WTC11 (cell line): ENCODE data around the gene ARHGAP21. TPM values are rescaled to one million over a fixed set of nuclear protein-coding genes. Genes with fewer than 3 reads are reported as not detected.
A peak's percentile ranks its signal among the peaks of the same experiment; 100 is the strongest.

Experiments used
- ATAC-seq: fragments of 200-7000 bp; cut with Tn5 transposase; 2 replicates; pipeline ENCODE4 v1.10.0; 2021; ENCODE audit warnings: mild to moderate bottlenecking, moderate library complexity
- CTCF ChIA-PET: fragments of 300-600 bp; sonication (Branson Sonifier 250); formaldehyde crosslinking; loops from one replicate; lab custom pipeline; 2021; ENCODE audit warnings: antibody characterized with exemption; lab: Charles Lee
- POLR2A ChIA-PET: fragments of 350-600 bp; sonication (Branson Sonifier 250); formaldehyde crosslinking; loops from one replicate; lab custom pipeline; 2021; ENCODE audit warnings: antibody characterized with exemption; lab: Charles Lee
- DNase-seq: peaks from one replicate; pipeline ENCODE4 v3.0.0; 2021; ENCODE audit warnings: low spot score
- H3K27ac Mint-ChIP-seq: 2 replicates; pipeline ENCODE4 v1.8.0; 2021; ENCODE audit warnings: mixed read lengths
- H3K27me3 Mint-ChIP-seq: 2 replicates; pipeline ENCODE4 v1.8.0; 2021; ENCODE audit warnings: low read depth, mild to moderate bottlenecking, moderate library complexity, mixed read lengths
- H3K36me3 Mint-ChIP-seq: 2 replicates; pipeline ENCODE4 v1.8.0; 2021; ENCODE audit warnings: mixed read lengths
- H3K4me1 Mint-ChIP-seq: 2 replicates; pipeline ENCODE4 v1.8.0; 2022; ENCODE audit warnings: mixed read lengths
- H3K4me3 Mint-ChIP-seq: 2 replicates; pipeline ENCODE4 v1.8.0; 2021; ENCODE audit warnings: mild to moderate bottlenecking, moderate library complexity, mixed read lengths
- H3K9me3 Mint-ChIP-seq: 2 replicates; pipeline ENCODE4 v1.8.0; 2021; ENCODE audit warnings: mixed read lengths
- CREM ChIP-seq: sonication (generic); formaldehyde crosslinking; IDR thresholded peaks from 2 replicates; pipeline ENCODE4 v1.8.1; 2022; ENCODE audit warnings: mild to moderate bottlenecking, missing genetic modification reagents, moderate library complexity
- ETV6 ChIP-seq: sonication (generic); formaldehyde crosslinking; IDR thresholded peaks from 2 replicates; pipeline ENCODE4 v1.8.1; 2022; ENCODE audit warnings: mild to moderate bottlenecking, missing genetic modification reagents
- FOXP1 ChIP-seq: sonication (generic); formaldehyde crosslinking; IDR thresholded peaks from 2 replicates; pipeline ENCODE4 v1.8.0; 2022; ENCODE audit warnings: missing genetic modification reagents, mild to moderate bottlenecking, moderate library complexity, borderline replicate concordance
- IRF2 ChIP-seq: sonication (generic); formaldehyde crosslinking; IDR thresholded peaks from 2 replicates; pipeline ENCODE4 v1.8.0; 2022; ENCODE audit warnings: low read depth, missing genetic modification reagents, borderline replicate concordance
- JUN ChIP-seq: sonication (generic); formaldehyde crosslinking; IDR thresholded peaks from 2 replicates; pipeline ENCODE4 v1.8.0; 2023; ENCODE audit warnings: mild to moderate bottlenecking, missing genetic modification reagents
- NR2C2 ChIP-seq: sonication (generic); formaldehyde crosslinking; IDR thresholded peaks from 2 replicates; pipeline ENCODE4 v1.8.0; 2022; ENCODE audit warnings: mild to moderate bottlenecking, missing genetic modification reagents
- ZNF121 ChIP-seq: sonication (generic); formaldehyde crosslinking; IDR thresholded peaks from 2 replicates; pipeline ENCODE4 v1.8.0; 2023; ENCODE audit warnings: missing genetic modification reagents
- ZNF138 ChIP-seq: sonication (generic); formaldehyde crosslinking; conservative IDR thresholded peaks from 2 replicates; pipeline ENCODE4 v1.8.1; 2022; ENCODE audit warnings: mild to moderate bottlenecking, moderate library complexity, missing genetic modification reagents
- total RNA-seq: library from RNA; stranded (reverse); gene quantifications from 3 replicates; pipeline ENCODE4 v1.2.3, GENCODE V29; 2021
- TF ChIP-seq, protein P1 (sequence below): sonication (generic); formaldehyde crosslinking; IDR thresholded peaks from 2 replicates; pipeline ENCODE4 v1.8.1; 2022; ENCODE audit warnings: mild to moderate bottlenecking, missing genetic modification reagents, moderate library complexity, borderline replicate concordance
- TF ChIP-seq, protein P2 (sequence below): sonication (generic); formaldehyde crosslinking; IDR thresholded peaks from 2 replicates; pipeline ENCODE4 v1.8.0; 2023; ENCODE audit warnings: missing genetic modification reagents
- TF ChIP-seq, protein P3 (sequence below): fragments of 250-450 bp; sonication (Bioruptor Pico); conservative IDR thresholded peaks from 2 replicates; pipeline ENCODE4 v1.9.0; 2021; ENCODE audit warnings: mild to moderate bottlenecking
- TF ChIP-seq, protein P4 (sequence below): fragments of 200-600 bp; IDR thresholded peaks from 2 replicates; pipeline ENCODE4 v1.8.0; 2022; ENCODE audit warnings: antibody characterized with exemption
- TF ChIP-seq, protein P5 (sequence below): fragments of 250-450 bp; sonication (Bioruptor Pico); IDR thresholded peaks from 2 replicates; pipeline ENCODE4 v1.8.0; 2021; ENCODE audit warnings: mild to moderate bottlenecking
- TF ChIP-seq, protein P6 (sequence below): sonication (generic); formaldehyde crosslinking; conservative IDR thresholded peaks from 2 replicates; pipeline ENCODE4 v1.8.1; 2023; ENCODE audit warnings: mild to moderate bottlenecking, low read depth, missing genetic modification reagents, moderate library complexity
- TF ChIP-seq, protein P7 (sequence below): sonication (generic); formaldehyde crosslinking; IDR thresholded peaks from 2 replicates; pipeline ENCODE4 v1.8.1; 2022; ENCODE audit warnings: low read depth, missing genetic modification reagents, borderline replicate concordance

Gene ARHGAP21
- total RNA-seq, 1 experiment from 2014 or later: 33.8 TPM

DNA sequence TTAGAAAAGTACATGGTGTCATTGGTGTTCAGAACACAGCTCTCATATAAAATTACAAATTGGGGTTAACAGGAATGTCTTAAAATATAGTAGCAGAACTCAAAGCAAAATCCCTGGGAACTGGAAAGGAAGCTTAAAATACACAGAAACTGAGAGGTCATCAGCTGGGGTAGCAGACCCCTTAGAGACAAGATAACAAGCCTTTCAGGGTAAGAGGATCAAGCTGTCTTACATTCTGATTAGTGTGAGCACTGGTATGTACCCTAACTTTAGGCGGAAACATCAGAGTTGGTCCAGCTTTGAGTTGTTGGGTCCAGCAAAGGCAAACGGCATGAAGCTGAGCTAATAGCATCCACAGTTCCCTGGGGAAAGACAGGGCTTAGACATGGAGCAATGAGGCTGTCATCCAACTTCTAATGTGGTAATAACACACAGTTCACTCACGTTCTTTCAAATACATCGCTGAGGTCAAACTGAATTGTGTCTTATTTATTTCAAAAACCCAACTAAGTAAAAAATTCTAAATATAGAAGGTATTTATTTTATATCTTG lies 32.6 kb downstream of the ARHGAP21 start (continued):
- TF ChIP-seq, protein P1, sequence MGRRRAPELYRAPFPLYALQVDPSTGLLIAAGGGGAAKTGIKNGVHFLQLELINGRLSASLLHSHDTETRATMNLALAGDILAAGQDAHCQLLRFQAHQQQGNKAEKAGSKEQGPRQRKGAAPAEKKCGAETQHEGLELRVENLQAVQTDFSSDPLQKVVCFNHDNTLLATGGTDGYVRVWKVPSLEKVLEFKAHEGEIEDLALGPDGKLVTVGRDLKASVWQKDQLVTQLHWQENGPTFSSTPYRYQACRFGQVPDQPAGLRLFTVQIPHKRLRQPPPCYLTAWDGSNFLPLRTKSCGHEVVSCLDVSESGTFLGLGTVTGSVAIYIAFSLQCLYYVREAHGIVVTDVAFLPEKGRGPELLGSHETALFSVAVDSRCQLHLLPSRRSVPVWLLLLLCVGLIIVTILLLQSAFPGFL (CRISPR knock-in tag): no peak
- TF ChIP-seq ETV6 (no peak), JUN (CRISPR knock-in tag) (no peak)
- TF ChIP-seq, protein P2, sequence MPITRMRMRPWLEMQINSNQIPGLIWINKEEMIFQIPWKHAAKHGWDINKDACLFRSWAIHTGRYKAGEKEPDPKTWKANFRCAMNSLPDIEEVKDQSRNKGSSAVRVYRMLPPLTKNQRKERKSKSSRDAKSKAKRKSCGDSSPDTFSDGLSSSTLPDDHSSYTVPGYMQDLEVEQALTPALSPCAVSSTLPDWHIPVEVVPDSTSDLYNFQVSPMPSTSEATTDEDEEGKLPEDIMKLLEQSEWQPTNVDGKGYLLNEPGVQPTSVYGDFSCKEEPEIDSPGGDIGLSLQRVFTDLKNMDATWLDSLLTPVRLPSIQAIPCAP: no peak

DNA sequence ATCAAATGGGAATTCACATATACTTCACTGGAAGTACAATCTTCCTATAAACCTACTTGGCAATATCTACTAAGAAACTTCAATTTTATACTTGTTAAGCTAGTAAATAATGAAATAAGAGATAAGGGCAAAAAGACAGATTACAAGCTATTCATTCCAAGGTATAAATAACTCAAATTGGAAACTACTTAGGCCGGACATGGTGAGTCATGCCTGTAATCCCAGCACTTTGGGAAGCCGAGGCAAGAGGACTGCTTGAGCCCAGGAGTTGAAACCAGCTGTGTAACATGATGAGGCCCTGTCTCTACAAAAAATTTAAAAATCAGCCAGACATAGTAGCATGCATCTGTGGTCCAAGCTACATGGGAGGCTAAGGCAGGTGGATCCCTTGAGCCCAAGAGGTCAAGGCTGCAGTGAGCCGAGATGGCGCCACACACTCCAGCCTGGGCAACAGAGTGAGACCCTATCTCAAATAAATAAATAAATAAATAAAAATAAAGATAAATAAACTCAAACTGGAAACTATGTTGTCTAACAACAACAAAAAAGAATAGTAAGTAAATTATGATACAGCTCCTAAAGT lies 37.6 kb downstream of the ARHGAP21 start:
- CTCF ChIA-PET: no interaction called here
- DNase-seq (no peak), ATAC-seq (no peak)

DNA sequence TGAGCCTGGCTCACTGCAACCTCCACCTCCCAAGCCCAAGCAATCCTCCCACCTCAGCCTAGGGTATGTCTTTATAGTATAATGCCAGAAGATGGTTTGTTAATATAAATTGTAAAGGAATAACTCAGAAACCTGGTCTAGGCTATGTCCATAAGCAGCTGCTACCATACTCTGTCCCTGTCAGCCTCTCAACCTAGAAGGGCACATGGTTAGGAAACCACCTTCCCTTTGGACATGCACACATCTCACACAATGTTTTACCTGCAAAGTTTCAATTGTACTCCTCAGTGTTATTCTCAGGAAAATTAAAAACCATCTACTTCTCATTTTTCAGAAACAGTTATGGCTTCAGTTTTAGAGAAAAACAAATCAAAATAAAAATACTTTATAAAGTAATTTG lies 40.1 kb downstream of the ARHGAP21 start:
- peaks cover 7% of the 10 kb centered on the region for H3K9me3 Mint-ChIP-seq
- TF ChIP-seq, protein P3, sequence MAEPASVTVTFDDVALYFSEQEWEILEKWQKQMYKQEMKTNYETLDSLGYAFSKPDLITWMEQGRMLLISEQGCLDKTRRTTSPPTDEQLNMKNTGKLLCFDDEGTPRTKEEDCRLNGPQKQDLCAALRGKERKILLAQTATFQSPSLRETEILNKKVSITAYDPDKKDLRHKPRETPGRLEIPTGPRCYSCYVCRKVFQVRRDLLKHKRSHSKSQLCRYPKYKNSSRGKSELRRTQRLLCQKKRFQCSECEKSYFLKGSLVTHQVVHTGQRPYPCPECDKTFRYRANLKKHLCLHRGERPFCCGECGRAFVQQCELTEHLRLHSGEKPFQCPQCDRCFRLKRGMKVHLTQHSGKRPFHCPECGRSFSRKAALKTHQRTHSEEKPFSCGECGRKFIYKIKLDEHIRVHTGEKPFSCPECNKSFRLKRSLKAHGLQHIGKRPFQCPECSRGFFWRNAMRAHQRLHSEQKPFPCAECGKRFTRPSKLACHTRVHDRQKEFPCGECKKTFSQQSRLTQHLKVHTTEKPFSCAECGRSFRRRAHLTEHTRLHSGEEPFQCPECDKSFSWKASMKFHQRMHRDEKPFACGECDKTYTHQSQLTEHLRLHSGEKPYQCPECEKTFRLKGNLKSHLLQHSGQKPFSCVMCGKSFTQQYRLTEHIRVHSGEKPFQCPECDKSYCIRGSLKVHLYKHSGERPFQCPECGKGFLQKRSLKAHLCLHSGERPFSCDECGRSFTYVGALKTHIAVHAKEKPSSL: no peak
- TF ChIP-seq NR2C2 (CRISPR knock-in tag) (no peak), IRF2 (CRISPR knock-in tag) (no peak), ZNF138 (no peak), FOXP1 (no peak), CREM (no peak), JUN (CRISPR knock-in tag) (no peak)
- TF ChIP-seq, protein P4, sequence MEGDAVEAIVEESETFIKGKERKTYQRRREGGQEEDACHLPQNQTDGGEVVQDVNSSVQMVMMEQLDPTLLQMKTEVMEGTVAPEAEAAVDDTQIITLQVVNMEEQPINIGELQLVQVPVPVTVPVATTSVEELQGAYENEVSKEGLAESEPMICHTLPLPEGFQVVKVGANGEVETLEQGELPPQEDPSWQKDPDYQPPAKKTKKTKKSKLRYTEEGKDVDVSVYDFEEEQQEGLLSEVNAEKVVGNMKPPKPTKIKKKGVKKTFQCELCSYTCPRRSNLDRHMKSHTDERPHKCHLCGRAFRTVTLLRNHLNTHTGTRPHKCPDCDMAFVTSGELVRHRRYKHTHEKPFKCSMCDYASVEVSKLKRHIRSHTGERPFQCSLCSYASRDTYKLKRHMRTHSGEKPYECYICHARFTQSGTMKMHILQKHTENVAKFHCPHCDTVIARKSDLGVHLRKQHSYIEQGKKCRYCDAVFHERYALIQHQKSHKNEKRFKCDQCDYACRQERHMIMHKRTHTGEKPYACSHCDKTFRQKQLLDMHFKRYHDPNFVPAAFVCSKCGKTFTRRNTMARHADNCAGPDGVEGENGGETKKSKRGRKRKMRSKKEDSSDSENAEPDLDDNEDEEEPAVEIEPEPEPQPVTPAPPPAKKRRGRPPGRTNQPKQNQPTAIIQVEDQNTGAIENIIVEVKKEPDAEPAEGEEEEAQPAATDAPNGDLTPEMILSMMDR: no peak
- TF ChIP-seq, protein P5, sequence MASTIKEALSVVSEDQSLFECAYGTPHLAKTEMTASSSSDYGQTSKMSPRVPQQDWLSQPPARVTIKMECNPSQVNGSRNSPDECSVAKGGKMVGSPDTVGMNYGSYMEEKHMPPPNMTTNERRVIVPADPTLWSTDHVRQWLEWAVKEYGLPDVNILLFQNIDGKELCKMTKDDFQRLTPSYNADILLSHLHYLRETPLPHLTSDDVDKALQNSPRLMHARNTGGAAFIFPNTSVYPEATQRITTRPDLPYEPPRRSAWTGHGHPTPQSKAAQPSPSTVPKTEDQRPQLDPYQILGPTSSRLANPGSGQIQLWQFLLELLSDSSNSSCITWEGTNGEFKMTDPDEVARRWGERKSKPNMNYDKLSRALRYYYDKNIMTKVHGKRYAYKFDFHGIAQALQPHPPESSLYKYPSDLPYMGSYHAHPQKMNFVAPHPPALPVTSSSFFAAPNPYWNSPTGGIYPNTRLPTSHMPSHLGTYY (CRISPR knock-in tag): no peak
- TF ChIP-seq, protein P6, sequence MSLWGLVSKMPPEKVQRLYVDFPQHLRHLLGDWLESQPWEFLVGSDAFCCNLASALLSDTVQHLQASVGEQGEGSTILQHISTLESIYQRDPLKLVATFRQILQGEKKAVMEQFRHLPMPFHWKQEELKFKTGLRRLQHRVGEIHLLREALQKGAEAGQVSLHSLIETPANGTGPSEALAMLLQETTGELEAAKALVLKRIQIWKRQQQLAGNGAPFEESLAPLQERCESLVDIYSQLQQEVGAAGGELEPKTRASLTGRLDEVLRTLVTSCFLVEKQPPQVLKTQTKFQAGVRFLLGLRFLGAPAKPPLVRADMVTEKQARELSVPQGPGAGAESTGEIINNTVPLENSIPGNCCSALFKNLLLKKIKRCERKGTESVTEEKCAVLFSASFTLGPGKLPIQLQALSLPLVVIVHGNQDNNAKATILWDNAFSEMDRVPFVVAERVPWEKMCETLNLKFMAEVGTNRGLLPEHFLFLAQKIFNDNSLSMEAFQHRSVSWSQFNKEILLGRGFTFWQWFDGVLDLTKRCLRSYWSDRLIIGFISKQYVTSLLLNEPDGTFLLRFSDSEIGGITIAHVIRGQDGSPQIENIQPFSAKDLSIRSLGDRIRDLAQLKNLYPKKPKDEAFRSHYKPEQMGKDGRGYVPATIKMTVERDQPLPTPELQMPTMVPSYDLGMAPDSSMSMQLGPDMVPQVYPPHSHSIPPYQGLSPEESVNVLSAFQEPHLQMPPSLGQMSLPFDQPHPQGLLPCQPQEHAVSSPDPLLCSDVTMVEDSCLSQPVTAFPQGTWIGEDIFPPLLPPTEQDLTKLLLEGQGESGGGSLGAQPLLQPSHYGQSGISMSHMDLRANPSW: no peak
- 0 out of 2 replicates have a peak, but pooled peaks cover 3% of the 10 kb centered on the region for H3K4me1 Mint-ChIP-seq
- ChIA-PET POLR2A (no interaction called here), CTCF (interaction anchor here (0.7 kb wide), 1 partner anchor 333 kb away, joined by 3 read pairs; the partner anchor contains the start of gene ENKUR)
- no peak for DNase-seq
- H3K36me3 Mint-ChIP-seq: peaks cover 8% of the 10 kb centered on the region; the same call in 1 of the 2 replicates
- H3K27ac Mint-ChIP-seq: no peak overlapping the region
- no peak for ATAC-seq
- H3K27me3 Mint-ChIP-seq: no peaks in the 10 kb centered on the region
- H3K4me3 Mint-ChIP-seq: no peak overlapping the region

More for the DNA sequence above, 37.6 kb downstream of the ARHGAP21 start:
- Mint-ChIP-seq H3K4me3 (no peak overlapping the region), H3K9me3 (no peaks in the 10 kb centered on the region), H3K27me3 (no peaks in the 10 kb centered on the region), H3K4me1 (no peaks in the 10 kb centered on the region), H3K27ac (no peak overlapping the region), H3K36me3 (peaks cover 3% of the 10 kb centered on the region; the same call in 1 of the 2 replicates)
- POLR2A ChIA-PET: no interaction called here
- 0 out of 2 replicates have a peak, but pooled peaks have one; percentile 17 for TF ChIP-seq ZNF121
- TF ChIP-seq, protein P7, sequence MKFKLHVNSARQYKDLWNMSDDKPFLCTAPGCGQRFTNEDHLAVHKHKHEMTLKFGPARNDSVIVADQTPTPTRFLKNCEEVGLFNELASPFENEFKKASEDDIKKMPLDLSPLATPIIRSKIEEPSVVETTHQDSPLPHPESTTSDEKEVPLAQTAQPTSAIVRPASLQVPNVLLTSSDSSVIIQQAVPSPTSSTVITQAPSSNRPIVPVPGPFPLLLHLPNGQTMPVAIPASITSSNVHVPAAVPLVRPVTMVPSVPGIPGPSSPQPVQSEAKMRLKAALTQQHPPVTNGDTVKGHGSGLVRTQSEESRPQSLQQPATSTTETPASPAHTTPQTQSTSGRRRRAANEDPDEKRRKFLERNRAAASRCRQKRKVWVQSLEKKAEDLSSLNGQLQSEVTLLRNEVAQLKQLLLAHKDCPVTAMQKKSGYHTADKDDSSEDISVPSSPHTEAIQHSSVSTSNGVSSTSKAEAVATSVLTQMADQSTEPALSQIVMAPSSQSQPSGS (CRISPR knock-in tag): no peak
